ENCODE results near the gene RPS21. TPM values are rescaled to one million over a fixed set of nuclear protein-coding genes. Genes with fewer than 3 reads are reported as not detected.
A peak's percentile ranks its signal among the peaks of the same experiment; 100 is the strongest.

The RPS21 gene
- total and polyA plus RNA-seq, 2 of the 13 experiments (the other 11 are each of a cell fraction or from before 2014, with no cell fraction given): 2,647 to 11,063 TPM

GRCh38 chr20:62368392-62368975 lies 18.4 kb upstream of the RPS21 start (continued):
- TF ChIP-seq MTERF4 (CRISPR knock-in tag; IDR thresholded peaks at IDR 0.05): no peak; the same call in 1 of the 2 replicates
- no peak; the same call in 1 of the 2 replicates for TF ChIP-seq GMEB1 (CRISPR knock-in tag; IDR thresholded peaks at IDR 0.05; ENCODE audit: borderline replicate concordance)
- peak; percentile 64 for TF ChIP-seq ZNF430 (CRISPR knock-in tag; IDR thresholded peaks at IDR 0.05)
- peak; percentile 70; the same call in 1 of the 2 replicates for TF ChIP-seq ZBTB39 (CRISPR knock-in tag; IDR thresholded peaks at IDR 0.05)
- no peak for TF ChIP-seq SRY (CRISPR knock-in tag; IDR thresholded peaks at IDR 0.05)
- no peak for TF ChIP-seq ZNF468 (CRISPR knock-in tag; IDR thresholded peaks at IDR 0.05)
- no peak for TF ChIP-seq BCL3 (CRISPR knock-in tag; IDR thresholded peaks at IDR 0.05)
- peak; percentile 84 for TF ChIP-seq SIN3A (IDR thresholded peaks at IDR 0.05; ENCODE audit: borderline replicate concordance, low read depth, low read length)
- TF ChIP-seq SMAD3 (CRISPR knock-in tag; IDR thresholded peaks at IDR 0.05): no peak
- TF ChIP-seq ELF1 (CRISPR knock-in tag; IDR thresholded peaks at IDR 0.05): no peak; the same call in 1 of the 2 replicates
- TF ChIP-seq ONECUT2 (CRISPR knock-in tag; IDR thresholded peaks at IDR 0.05): no peak
- TF ChIP-seq ZNF775 (CRISPR knock-in tag; IDR thresholded peaks at IDR 0.05; ENCODE audit: borderline replicate concordance): 0 out of 2 replicates have a peak, but pooled peaks have one; percentile 6
- no peak; the same call in 1 of the 2 replicates for TF ChIP-seq CENPT (CRISPR knock-in tag; IDR thresholded peaks at IDR 0.05; ENCODE audit: low read depth)
- TF ChIP-seq ZNF143 (CRISPR knock-in tag; IDR thresholded peaks at IDR 0.05): peak; percentile 12; the same call in 1 of the 2 replicates
- 0 out of 2 replicates have a peak, but pooled peaks have one; percentile 33 for TF ChIP-seq ZNF235 (CRISPR knock-in tag; IDR thresholded peaks at IDR 0.05; ENCODE audit: borderline replicate concordance)
- no peak for TF ChIP-seq SALL2 (CRISPR knock-in tag; IDR thresholded peaks at IDR 0.05)
- TF ChIP-seq SRSF4 (IDR thresholded peaks at IDR 0.05; ENCODE audit: low read depth, low read length, poor library complexity, severe bottlenecking): no peak
- no peak for TF ChIP-seq SIX1 (CRISPR knock-in tag; IDR thresholded peaks at IDR 0.05; ENCODE audit: borderline replicate concordance)
- no peak; the same call in none of the 2 replicates for TF ChIP-seq ZNF891 (CRISPR knock-in tag; IDR thresholded peaks at IDR 0.05)
- TF ChIP-seq MTF1 (CRISPR knock-in tag; IDR thresholded peaks at IDR 0.05): no peak
- no peak for TF ChIP-seq FOXA1 (IDR thresholded peaks at IDR 0.05)
- TF ChIP-seq FOXA1 (CRISPR knock-in tag; IDR thresholded peaks at IDR 0.05): no peak
- TF ChIP-seq TFE3 (CRISPR knock-in tag; IDR thresholded peaks at IDR 0.05): peak; percentile 22; the same call in 1 of the 2 replicates

All from HepG2 (cell line).